Panc1 (cell line): Measurements from ENCODE around the gene MYH14.

Source experiments
- POLR2AphosphoS5 ChIP-seq: IDR thresholded peaks from 2 replicates; pipeline ENCODE4 v1.6.1; 2012; ENCODE audit warnings: mild to moderate bottlenecking, low read depth, low read length, moderate library complexity
- SIN3A ChIP-seq: IDR thresholded peaks from 2 replicates; pipeline ENCODE4 v1.6.1; 2012; ENCODE audit warnings: low read depth, mild to moderate bottlenecking, low read length, moderate library complexity, borderline replicate concordance; ENCODE audit not compliant: insufficient read depth
- TCF7L2 ChIP-seq: IDR thresholded peaks from 2 replicates; pipeline ENCODE4 v1.6.1; 2011; ENCODE audit warnings: mild to moderate bottlenecking, low read depth, low read length, inconsistent platforms
- TF ChIP-seq, protein P1 (sequence below): fragments of 450-650 bp; IDR thresholded peaks from 2 replicates; pipeline ENCODE4 v1.5.1; 2017; ENCODE audit warnings: mild to moderate bottlenecking
- TF ChIP-seq, protein P2 (sequence below), 2 experiments: IDR thresholded peaks; 2 replicates each; pipeline ENCODE4 v1.6.1; 2011 to 2012; ENCODE audit warnings: low read depth in 2 of 2, control low read depth in 1 of 2, low read length in 1 of 2, mild to moderate bottlenecking in 1 of 2, moderate library complexity in 1 of 2; ENCODE audit not compliant: insufficient read depth in 1 of 2

DNA sequence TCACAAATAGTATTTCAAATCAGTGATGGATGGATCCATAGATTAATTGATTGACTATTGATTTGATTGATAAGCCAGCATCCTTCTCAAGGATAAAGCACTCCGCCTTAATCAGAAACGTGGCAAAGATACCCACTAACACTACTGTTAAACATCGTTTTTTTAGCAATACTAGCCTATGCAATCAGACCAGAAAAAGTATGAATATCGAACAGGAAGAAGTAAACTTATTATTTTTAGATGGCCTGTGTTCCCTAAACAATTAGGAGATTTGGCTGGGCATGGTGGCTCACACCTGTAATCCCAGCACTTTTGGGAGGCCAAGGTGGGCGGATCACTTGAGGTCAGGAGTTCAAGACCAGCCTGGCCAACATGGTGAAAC, 49.5 kb downstream of the MYH14 start:
- TF ChIP-seq, protein P1, sequence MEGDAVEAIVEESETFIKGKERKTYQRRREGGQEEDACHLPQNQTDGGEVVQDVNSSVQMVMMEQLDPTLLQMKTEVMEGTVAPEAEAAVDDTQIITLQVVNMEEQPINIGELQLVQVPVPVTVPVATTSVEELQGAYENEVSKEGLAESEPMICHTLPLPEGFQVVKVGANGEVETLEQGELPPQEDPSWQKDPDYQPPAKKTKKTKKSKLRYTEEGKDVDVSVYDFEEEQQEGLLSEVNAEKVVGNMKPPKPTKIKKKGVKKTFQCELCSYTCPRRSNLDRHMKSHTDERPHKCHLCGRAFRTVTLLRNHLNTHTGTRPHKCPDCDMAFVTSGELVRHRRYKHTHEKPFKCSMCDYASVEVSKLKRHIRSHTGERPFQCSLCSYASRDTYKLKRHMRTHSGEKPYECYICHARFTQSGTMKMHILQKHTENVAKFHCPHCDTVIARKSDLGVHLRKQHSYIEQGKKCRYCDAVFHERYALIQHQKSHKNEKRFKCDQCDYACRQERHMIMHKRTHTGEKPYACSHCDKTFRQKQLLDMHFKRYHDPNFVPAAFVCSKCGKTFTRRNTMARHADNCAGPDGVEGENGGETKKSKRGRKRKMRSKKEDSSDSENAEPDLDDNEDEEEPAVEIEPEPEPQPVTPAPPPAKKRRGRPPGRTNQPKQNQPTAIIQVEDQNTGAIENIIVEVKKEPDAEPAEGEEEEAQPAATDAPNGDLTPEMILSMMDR, result no peak
- TF ChIP-seq SIN3A, result no peak
- TF ChIP-seq, protein P2, sequence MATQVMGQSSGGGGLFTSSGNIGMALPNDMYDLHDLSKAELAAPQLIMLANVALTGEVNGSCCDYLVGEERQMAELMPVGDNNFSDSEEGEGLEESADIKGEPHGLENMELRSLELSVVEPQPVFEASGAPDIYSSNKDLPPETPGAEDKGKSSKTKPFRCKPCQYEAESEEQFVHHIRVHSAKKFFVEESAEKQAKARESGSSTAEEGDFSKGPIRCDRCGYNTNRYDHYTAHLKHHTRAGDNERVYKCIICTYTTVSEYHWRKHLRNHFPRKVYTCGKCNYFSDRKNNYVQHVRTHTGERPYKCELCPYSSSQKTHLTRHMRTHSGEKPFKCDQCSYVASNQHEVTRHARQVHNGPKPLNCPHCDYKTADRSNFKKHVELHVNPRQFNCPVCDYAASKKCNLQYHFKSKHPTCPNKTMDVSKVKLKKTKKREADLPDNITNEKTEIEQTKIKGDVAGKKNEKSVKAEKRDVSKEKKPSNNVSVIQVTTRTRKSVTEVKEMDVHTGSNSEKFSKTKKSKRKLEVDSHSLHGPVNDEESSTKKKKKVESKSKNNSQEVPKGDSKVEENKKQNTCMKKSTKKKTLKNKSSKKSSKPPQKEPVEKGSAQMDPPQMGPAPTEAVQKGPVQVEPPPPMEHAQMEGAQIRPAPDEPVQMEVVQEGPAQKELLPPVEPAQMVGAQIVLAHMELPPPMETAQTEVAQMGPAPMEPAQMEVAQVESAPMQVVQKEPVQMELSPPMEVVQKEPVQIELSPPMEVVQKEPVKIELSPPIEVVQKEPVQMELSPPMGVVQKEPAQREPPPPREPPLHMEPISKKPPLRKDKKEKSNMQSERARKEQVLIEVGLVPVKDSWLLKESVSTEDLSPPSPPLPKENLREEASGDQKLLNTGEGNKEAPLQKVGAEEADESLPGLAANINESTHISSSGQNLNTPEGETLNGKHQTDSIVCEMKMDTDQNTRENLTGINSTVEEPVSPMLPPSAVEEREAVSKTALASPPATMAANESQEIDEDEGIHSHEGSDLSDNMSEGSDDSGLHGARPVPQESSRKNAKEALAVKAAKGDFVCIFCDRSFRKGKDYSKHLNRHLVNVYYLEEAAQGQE (IDR thresholded peaks at IDR 0.05; ENCODE audit: insufficient read depth in 1 of 2, low read depth in 2 of 2, low read length in 1 of 2), result no peak
- no peak for TF ChIP-seq POLR2AphosphoS5
- TF ChIP-seq TCF7L2, result no peak
